Mononuclear cell (primary cell): Measurements from ENCODE around the gene RHOD. TPM values are rescaled to one million over a fixed set of nuclear protein-coding genes. Genes with fewer than 3 reads are reported as not detected.

Source experiments
- H3K27me3 ChIP-seq: 2 replicates; pipeline ENCODE4 v1.6.0; 2011; ENCODE audit warnings: low read length, control low read depth; ENCODE audit not compliant: insufficient read depth
- H3K4me1 ChIP-seq: 2 replicates; pipeline ENCODE4 v1.5.1; 2011; ENCODE audit warnings: mild to moderate bottlenecking, low read length, control low read depth; ENCODE audit not compliant: insufficient read depth
- H3K4me3 ChIP-seq: 2 replicates; pipeline ENCODE4 v1.5.1; 2011; ENCODE audit warnings: mild to moderate bottlenecking, low read length, moderate library complexity
- H3K9me3 ChIP-seq: 2 replicates; pipeline ENCODE4 v1.5.1; 2011; ENCODE audit warnings: low read depth, mild to moderate bottlenecking, control low read depth, low read length
- total RNA-seq: library from RNA; depleted of rRNA; stranded (reverse); fragments of >200 nt; gene quantifications from one replicate; pipeline ENCODE4 v1.2.3, GENCODE V29; 2012

RHOD gene
- total RNA-seq, 1 donor = 0.21 TPM

- no peaks in the 10 kb centered on the region for H3K27me3 ChIP-seq
- no peak overlapping the region for H3K4me3 ChIP-seq
- H3K4me1 ChIP-seq = peaks cover 1% of the 10 kb centered on the region
- H3K9me3 ChIP-seq = no peaks in the 10 kb centered on the region
These were observed 9.7 kb downstream of the RHOD start for GRCh38 chr11:67066333-67066709.

- H3K4me1 ChIP-seq = peaks cover 16% of the 10 kb centered on the region
- no peaks in the 10 kb centered on the region for H3K27me3 ChIP-seq
- no peak overlapping the region for H3K4me3 ChIP-seq
- H3K9me3 ChIP-seq = no peaks in the 10 kb centered on the region
These were observed 15.0 kb downstream of the RHOD start for GRCh38 chr11:67071420-67072284.

GRCh38 chr11:67072295-67072694 lies 15.6 kb downstream of the RHOD start:
- Histone ChIP-seq H3K4me1 (peaks cover 19% of the 10 kb centered on the region), H3K4me3 (no peak overlapping the region), H3K9me3 (no peaks in the 10 kb centered on the region)

GRCh38 chr11:67073908-67074307 lies 17.3 kb downstream of the RHOD start:
- Histone ChIP-seq H3K4me1 (peaks cover 30% of the 10 kb centered on the region), H3K9me3 (no peaks in the 10 kb centered on the region), H3K4me3 (no peak overlapping the region), H3K27me3 (no peaks in the 10 kb centered on the region)

More at GRCh38 chr11:67072295-67072694, 15.6 kb downstream of the RHOD start:
- H3K27me3 ChIP-seq = no peaks in the 10 kb centered on the region

- no peak overlapping the region for H3K4me3 ChIP-seq
- H3K4me1 ChIP-seq = peaks cover 34% of the 10 kb centered on the region
- H3K27me3 ChIP-seq = no peaks in the 10 kb centered on the region
- no peaks in the 10 kb centered on the region for H3K9me3 ChIP-seq
These were observed 19.6 kb downstream of the RHOD start for GRCh38 chr11:67076202-67076601.

- Histone ChIP-seq H3K4me3 (no peak overlapping the region), H3K4me1 (peaks cover 30% of the 10 kb centered on the region), H3K27me3 (no peaks in the 10 kb centered on the region), H3K9me3 (no peaks in the 10 kb centered on the region)
These were observed 22.5 kb downstream of the RHOD start for GRCh38 chr11:67079065-67079705.

GRCh38 chr11:67082071-67082791 lies 25.6 kb downstream of the RHOD start:
- Histone ChIP-seq H3K27me3 (no peaks in the 10 kb centered on the region), H3K4me1 (peaks cover 27% of the 10 kb centered on the region), H3K4me3 (no peak overlapping the region), H3K9me3 (no peaks in the 10 kb centered on the region)

- Histone ChIP-seq H3K27me3 (no peaks in the 10 kb centered on the region), H3K9me3 (no peaks in the 10 kb centered on the region), H3K4me1 (peaks cover 15% of the 10 kb centered on the region), H3K4me3 (no peak overlapping the region)
These were observed 27.2 kb downstream of the RHOD start for GRCh38 chr11:67083786-67084366.

GRCh38 chr11:67085617-67086016 lies 29.0 kb downstream of the RHOD start:
- Histone ChIP-seq H3K4me1 (peaks cover 12% of the 10 kb centered on the region), H3K4me3 (no peak overlapping the region), H3K9me3 (no peaks in the 10 kb centered on the region), H3K27me3 (no peaks in the 10 kb centered on the region)

GRCh38 chr11:67090717-67091116 lies 34.1 kb downstream of the RHOD start:
- Histone ChIP-seq H3K27me3 (no peaks in the 10 kb centered on the region), H3K4me1 (no peaks in the 10 kb centered on the region), H3K9me3 (no peaks in the 10 kb centered on the region), H3K4me3 (no peak overlapping the region)

GRCh38 chr11:67095214-67095507 lies 38.5 kb downstream of the RHOD start:
- H3K4me3 ChIP-seq = no peak overlapping the region
- H3K9me3 ChIP-seq = no peaks in the 10 kb centered on the region

GRCh38 chr11:67098799-67099429 lies 42.3 kb downstream of the RHOD start:
- H3K4me1 ChIP-seq = peaks cover 9% of the 10 kb centered on the region
- no peak overlapping the region for H3K4me3 ChIP-seq
- H3K9me3 ChIP-seq = no peaks in the 10 kb centered on the region
- H3K27me3 ChIP-seq = no peaks in the 10 kb centered on the region

More at GRCh38 chr11:67095214-67095507, 38.5 kb downstream of the RHOD start:
- Histone ChIP-seq H3K27me3 (no peaks in the 10 kb centered on the region), H3K4me1 (peaks cover 4% of the 10 kb centered on the region)

GRCh38 chr11:67099831-67100324 lies 43.2 kb downstream of the RHOD start:
- H3K27me3 ChIP-seq = no peaks in the 10 kb centered on the region
- peaks cover 9% of the 10 kb centered on the region for H3K4me1 ChIP-seq
- H3K9me3 ChIP-seq = no peaks in the 10 kb centered on the region
- no peak overlapping the region for H3K4me3 ChIP-seq

- H3K9me3 ChIP-seq = no peaks in the 10 kb centered on the region
- peaks cover 9% of the 10 kb centered on the region for H3K4me1 ChIP-seq
- no peaks in the 10 kb centered on the region for H3K27me3 ChIP-seq
- no peak overlapping the region for H3K4me3 ChIP-seq
These were observed 46.0 kb downstream of the RHOD start for GRCh38 chr11:67102664-67103063.
